Neural cell (in vitro differentiated cells): Measurements from ENCODE around the gene TDG. TPM values are rescaled to one million over a fixed set of nuclear protein-coding genes. Genes with fewer than 3 reads are reported as not detected.

Experiments used
- H2AFZ ChIP-seq: fragments of 200-600, 300-800 bp; sonication (generic), shearing (Covaris generic); 2 replicates; pipeline ENCODE4 v1.6.0; 2014; ENCODE audit warnings: low read depth, mild to moderate bottlenecking, antibody characterized with exemption, low read length, moderate library complexity
- H3F3A ChIP-seq: fragments of 200-600 bp; shearing (Covaris generic); 2 replicates; pipeline ENCODE4 v1.6.1; 2016; ENCODE audit warnings: mild to moderate bottlenecking, moderate library complexity, mixed read lengths, antibody characterized with exemption, low read length; ENCODE audit not compliant: insufficient read depth, poor library complexity, severe bottlenecking
- H3K27ac ChIP-seq: fragments of 200-600, 300-800 bp; sonication (generic), shearing (Covaris generic); 2 replicates; pipeline ENCODE4 v1.5.1; 2014; ENCODE audit warnings: mild to moderate bottlenecking, low read length, moderate library complexity
- H3K27me3 ChIP-seq: fragments of 300-800, 200-600 bp; sonication (generic), shearing (Covaris generic); 2 replicates; pipeline ENCODE4 v1.6.0; 2014; ENCODE audit warnings: mild to moderate bottlenecking, low read depth, low read length, moderate library complexity; ENCODE audit not compliant: insufficient read depth
- H3K36me3 ChIP-seq: fragments of 300-800, 200-600 bp; sonication (generic), shearing (Covaris generic); 2 replicates; pipeline ENCODE4 v1.5.1; 2014; ENCODE audit warnings: mild to moderate bottlenecking, antibody characterized with exemption, low read length, moderate library complexity; ENCODE audit not compliant: insufficient read depth
- H3K4me2 ChIP-seq: fragments of 300-800, 200-600 bp; sonication (generic), shearing (Covaris generic); 2 replicates; pipeline ENCODE4 v1.6.0; 2014; ENCODE audit warnings: mild to moderate bottlenecking, low read length
- H3K4me3 ChIP-seq: fragments of 300-800, 200-600 bp; sonication (generic), shearing (Covaris generic); 2 replicates; pipeline ENCODE4 v1.5.1; 2014; ENCODE audit warnings: mild to moderate bottlenecking, low read length, moderate library complexity
- H3K79me2 ChIP-seq: fragments of 200-600 bp; shearing (Covaris generic); replicated peaks from 2 replicates; pipeline ENCODE4 v1.6.0; 2014; ENCODE audit warnings: mild to moderate bottlenecking, low read length, moderate library complexity; ENCODE audit not compliant: insufficient read depth
- H3K9ac ChIP-seq: fragments of 300-800, 200-600 bp; sonication (generic), shearing (Covaris generic); 2 replicates; pipeline ENCODE4 v1.6.1; 2016; ENCODE audit warnings: mild to moderate bottlenecking, low read length, mixed read lengths
- H3K9me2 ChIP-seq: fragments of 200-600 bp; shearing (Covaris generic); 2 replicates; pipeline ENCODE4 v1.6.1; 2016; ENCODE audit warnings: mild to moderate bottlenecking, low read length, mixed read lengths; ENCODE audit not compliant: insufficient read depth
- H3K9me3 ChIP-seq: fragments of 200-600, 300-800 bp; sonication (generic), shearing (Covaris generic); 2 replicates; pipeline ENCODE4 v1.6.1; 2016; ENCODE audit warnings: mild to moderate bottlenecking, mixed run types, low read length, moderate library complexity, mixed read lengths
- H4K20me1 ChIP-seq: fragments of 200-600 bp; shearing (Covaris generic); 2 replicates; pipeline ENCODE4 v1.6.1; 2016; ENCODE audit warnings: mild to moderate bottlenecking, mixed run types; ENCODE audit not compliant: insufficient read depth
- EP300 ChIP-seq: fragments of 450-650 bp; conservative IDR thresholded peaks from 2 replicates; pipeline ENCODE4 v1.6.1; 2014; ENCODE audit warnings: antibody characterized with exemption, mild to moderate bottlenecking, moderate library complexity; ENCODE audit not compliant: poor library complexity, severe bottlenecking
- EZH2 ChIP-seq: fragments of 200-600, 300-800 bp; shearing (Covaris generic), sonication (generic); IDR thresholded peaks from 2 replicates; pipeline ENCODE4 v1.6.1; 2014; ENCODE audit warnings: antibody characterized with exemption, low read length, borderline replicate concordance, mild to moderate bottlenecking; ENCODE audit not compliant: insufficient read depth, poor library complexity, severe bottlenecking
- MXI1 ChIP-seq: fragments of 450-650 bp; conservative IDR thresholded peaks from 2 replicates; pipeline ENCODE4 v1.6.1; 2014; ENCODE audit warnings: antibody characterized with exemption, mild to moderate bottlenecking; ENCODE audit not compliant: poor library complexity, severe bottlenecking
- POLR2AphosphoS5 ChIP-seq: IDR thresholded peaks from 2 replicates; pipeline ENCODE4 v1.6.1; 2012
- RAD21 ChIP-seq: fragments of 450-650 bp; conservative IDR thresholded peaks from 2 replicates; pipeline ENCODE4 v1.6.1; 2014; ENCODE audit warnings: antibody characterized with exemption, mild to moderate bottlenecking, moderate library complexity
- SMC3 ChIP-seq: fragments of 450-650 bp; conservative IDR thresholded peaks from 2 replicates; pipeline ENCODE4 v1.6.1; 2014; ENCODE audit warnings: antibody characterized with exemption, mild to moderate bottlenecking, moderate library complexity; ENCODE audit not compliant: poor library complexity
- TAF1 ChIP-seq: IDR thresholded peaks from 2 replicates; pipeline ENCODE4 v1.6.1; 2012; ENCODE audit warnings: low read depth
- polyA plus RNA-seq: library from polyadenylated mRNA; depleted of rRNA; stranded (reverse); fragments of >200 nt; gene quantifications from 2 replicates; pipeline ENCODE4 v1.2.3, GENCODE V29; 2014
- TF ChIP-seq, protein P1 (sequence below): IDR thresholded peaks from 2 replicates; pipeline ENCODE4 v1.6.1; 2012; ENCODE audit warnings: borderline replicate concordance
- TF ChIP-seq, protein P2 (sequence below): fragments of 450-650 bp; IDR thresholded peaks from 2 replicates; pipeline ENCODE4 v1.5.1; 2014; ENCODE audit warnings: antibody characterized with exemption, mild to moderate bottlenecking, moderate library complexity; ENCODE audit not compliant: poor library complexity, severe bottlenecking

The TDG gene
- polyA plus RNA-seq, 1 donor from 2014 or later: 128 TPM

DNA sequence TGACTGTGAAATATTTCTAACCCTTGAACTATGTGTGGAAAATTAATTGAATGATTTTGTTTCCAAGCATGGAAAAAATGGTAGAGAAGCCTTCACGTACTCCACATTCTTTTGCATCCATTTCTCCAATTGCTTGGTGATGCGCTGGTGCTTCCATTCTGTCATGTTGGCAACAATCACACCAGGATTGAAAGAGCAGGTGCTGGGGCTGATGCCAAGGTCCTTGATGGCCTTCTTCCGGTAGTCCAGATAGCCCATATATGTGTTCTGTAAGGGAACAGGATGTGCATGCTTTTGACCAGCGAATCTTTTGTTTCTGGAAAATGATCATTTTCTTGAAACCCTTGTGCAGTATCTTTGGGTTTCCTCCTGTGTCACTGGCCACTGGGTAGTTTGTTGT, 28.6 kb downstream of the TDG start:
- H3K4me3 ChIP-seq: no peak overlapping the region
- no peak overlapping the region for H3K27ac ChIP-seq
- no peak overlapping the region for H3K9ac ChIP-seq
- H3F3A ChIP-seq: no peaks in the 10 kb centered on the region
- no peak overlapping the region for H2AFZ ChIP-seq
- H4K20me1 ChIP-seq: no peaks in the 10 kb centered on the region
- no peaks in the 10 kb centered on the region for H3K27me3 ChIP-seq
- H3K4me2 ChIP-seq: no peak overlapping the region
- no peaks in the 10 kb centered on the region for H3K79me2 ChIP-seq
- no peaks in the 10 kb centered on the region for H3K36me3 ChIP-seq
- H3K9me3 ChIP-seq: no peaks in the 10 kb centered on the region
- no peaks in the 10 kb centered on the region for H3K9me2 ChIP-seq
- TF ChIP-seq EP300 (no peak), TAF1 (no peak), MXI1 (no peak), SMC3 (no peak), POLR2AphosphoS5 (no peak), RAD21 (no peak), EZH2 (no peak)
- TF ChIP-seq, protein P1, sequence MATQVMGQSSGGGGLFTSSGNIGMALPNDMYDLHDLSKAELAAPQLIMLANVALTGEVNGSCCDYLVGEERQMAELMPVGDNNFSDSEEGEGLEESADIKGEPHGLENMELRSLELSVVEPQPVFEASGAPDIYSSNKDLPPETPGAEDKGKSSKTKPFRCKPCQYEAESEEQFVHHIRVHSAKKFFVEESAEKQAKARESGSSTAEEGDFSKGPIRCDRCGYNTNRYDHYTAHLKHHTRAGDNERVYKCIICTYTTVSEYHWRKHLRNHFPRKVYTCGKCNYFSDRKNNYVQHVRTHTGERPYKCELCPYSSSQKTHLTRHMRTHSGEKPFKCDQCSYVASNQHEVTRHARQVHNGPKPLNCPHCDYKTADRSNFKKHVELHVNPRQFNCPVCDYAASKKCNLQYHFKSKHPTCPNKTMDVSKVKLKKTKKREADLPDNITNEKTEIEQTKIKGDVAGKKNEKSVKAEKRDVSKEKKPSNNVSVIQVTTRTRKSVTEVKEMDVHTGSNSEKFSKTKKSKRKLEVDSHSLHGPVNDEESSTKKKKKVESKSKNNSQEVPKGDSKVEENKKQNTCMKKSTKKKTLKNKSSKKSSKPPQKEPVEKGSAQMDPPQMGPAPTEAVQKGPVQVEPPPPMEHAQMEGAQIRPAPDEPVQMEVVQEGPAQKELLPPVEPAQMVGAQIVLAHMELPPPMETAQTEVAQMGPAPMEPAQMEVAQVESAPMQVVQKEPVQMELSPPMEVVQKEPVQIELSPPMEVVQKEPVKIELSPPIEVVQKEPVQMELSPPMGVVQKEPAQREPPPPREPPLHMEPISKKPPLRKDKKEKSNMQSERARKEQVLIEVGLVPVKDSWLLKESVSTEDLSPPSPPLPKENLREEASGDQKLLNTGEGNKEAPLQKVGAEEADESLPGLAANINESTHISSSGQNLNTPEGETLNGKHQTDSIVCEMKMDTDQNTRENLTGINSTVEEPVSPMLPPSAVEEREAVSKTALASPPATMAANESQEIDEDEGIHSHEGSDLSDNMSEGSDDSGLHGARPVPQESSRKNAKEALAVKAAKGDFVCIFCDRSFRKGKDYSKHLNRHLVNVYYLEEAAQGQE: no peak
- TF ChIP-seq, protein P2, sequence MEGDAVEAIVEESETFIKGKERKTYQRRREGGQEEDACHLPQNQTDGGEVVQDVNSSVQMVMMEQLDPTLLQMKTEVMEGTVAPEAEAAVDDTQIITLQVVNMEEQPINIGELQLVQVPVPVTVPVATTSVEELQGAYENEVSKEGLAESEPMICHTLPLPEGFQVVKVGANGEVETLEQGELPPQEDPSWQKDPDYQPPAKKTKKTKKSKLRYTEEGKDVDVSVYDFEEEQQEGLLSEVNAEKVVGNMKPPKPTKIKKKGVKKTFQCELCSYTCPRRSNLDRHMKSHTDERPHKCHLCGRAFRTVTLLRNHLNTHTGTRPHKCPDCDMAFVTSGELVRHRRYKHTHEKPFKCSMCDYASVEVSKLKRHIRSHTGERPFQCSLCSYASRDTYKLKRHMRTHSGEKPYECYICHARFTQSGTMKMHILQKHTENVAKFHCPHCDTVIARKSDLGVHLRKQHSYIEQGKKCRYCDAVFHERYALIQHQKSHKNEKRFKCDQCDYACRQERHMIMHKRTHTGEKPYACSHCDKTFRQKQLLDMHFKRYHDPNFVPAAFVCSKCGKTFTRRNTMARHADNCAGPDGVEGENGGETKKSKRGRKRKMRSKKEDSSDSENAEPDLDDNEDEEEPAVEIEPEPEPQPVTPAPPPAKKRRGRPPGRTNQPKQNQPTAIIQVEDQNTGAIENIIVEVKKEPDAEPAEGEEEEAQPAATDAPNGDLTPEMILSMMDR: no peak

DNA sequence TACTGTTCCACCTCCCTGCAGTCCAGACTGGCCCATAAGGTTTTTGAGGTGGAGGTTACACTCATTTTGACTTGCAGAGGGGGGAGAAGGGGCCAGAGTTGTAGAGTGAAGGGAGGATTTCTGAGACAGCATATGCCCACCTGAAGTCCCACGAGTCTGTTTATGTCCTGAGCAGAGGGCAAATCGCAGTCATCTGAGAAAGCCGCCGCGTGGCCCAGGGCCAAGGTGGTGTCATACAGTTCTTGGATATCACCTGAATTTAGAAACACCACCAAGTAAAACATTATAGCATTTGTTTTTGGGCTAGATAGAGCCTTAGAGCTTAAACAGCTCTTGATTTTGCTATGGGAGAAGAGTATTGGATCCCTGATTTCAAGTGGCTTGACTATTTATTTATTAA, 30.9 kb downstream of the TDG start:
- Histone ChIP-seq H3K79me2 (no peaks in the 10 kb centered on the region), H3K9me3 (no peaks in the 10 kb centered on the region), H3K27me3 (no peaks in the 10 kb centered on the region), H3K4me3 (no peak overlapping the region), H3K4me2 (no peak overlapping the region), H3K27ac (no peak overlapping the region), H2AFZ (no peak overlapping the region), H3F3A (no peaks in the 10 kb centered on the region), H4K20me1 (no peaks in the 10 kb centered on the region), H3K9ac (no peak overlapping the region), H3K9me2 (no peaks in the 10 kb centered on the region), H3K36me3 (no peaks in the 10 kb centered on the region)
- TF ChIP-seq SMC3 (no peak), POLR2AphosphoS5 (no peak), TAF1 (no peak), EZH2 (no peak), EP300 (no peak), MXI1 (no peak), RAD21 (no peak)
- TF ChIP-seq, protein P2: no peak
- TF ChIP-seq, protein P1: no peak
